Heart left ventricle (tissue), 16 donors: ENCODE measurements around the gene LRRTM2. TPM values are rescaled to one million over a fixed set of nuclear protein-coding genes. Genes with fewer than 3 reads are reported as not detected.

Experiments
- ATAC-seq, 4 donors: fragments of 200-7000 bp; cut with Tn5 transposase; one replicate each; pipeline ENCODE4 v1.9.1; 2020 to 2022; ENCODE audit warnings: moderate library complexity in 4 of 4, mild to moderate bottlenecking in 3 of 4, moderate number of reproducible peaks in 1 of 4
- DNase-seq, 5 donors: peaks; one replicate each; pipeline ENCODE4 v3.0.0-alpha.2; 2020
- H3K27ac ChIP-seq, 12 donors: fragments of 200-600 bp; sonication (generic) in 4 of 12; one replicate each; pipeline versions ENCODE4 v1.5.0 to v1.8.0; 2016 to 2022; ENCODE audit warnings: mild to moderate bottlenecking in 2 of 12
- H3K27me3 ChIP-seq, 9 donors: fragments of 200-600 bp; sonication (generic) in 2 of 9; one replicate each; pipeline versions ENCODE4 v1.5.1 to v1.8.0; 2016 to 2022; ENCODE audit warnings: mild to moderate bottlenecking in 3 of 9
- H3K36me3 ChIP-seq, 9 donors: fragments of 200-600 bp; sonication (generic) in 2 of 9; one replicate each; pipeline versions ENCODE4 v1.5.0 to v1.8.0; 2018 to 2022; ENCODE audit warnings: mild to moderate bottlenecking in 2 of 9
- H3K4me1 ChIP-seq, 12 donors: fragments of 200-600 bp; sonication (generic) in 4 of 12; one replicate each; pipeline versions ENCODE4 v1.5.0 to v1.8.0; 2016 to 2022; ENCODE audit warnings: mild to moderate bottlenecking in 3 of 12
- H3K4me3 ChIP-seq, 12 donors: fragments of 200-600 bp; sonication (generic) in 4 of 12; one replicate each; pipeline versions ENCODE4 v1.5.0 to v1.8.0; 2017 to 2022; ENCODE audit warnings: mild to moderate bottlenecking in 9 of 12, moderate library complexity in 4 of 12
- H3K9me3 ChIP-seq, 12 donors: fragments of 200-600 bp; sonication (generic) in 4 of 12; one replicate each; pipeline versions ENCODE4 v1.5.0 to v1.8.0; 2016 to 2022; ENCODE audit warnings: mild to moderate bottlenecking in 1 of 12
- POLR2A ChIP-seq, 2 donors: fragments of 450-650 bp; IDR thresholded peaks; one replicate each; pipeline ENCODE4 v1.6.1; 2017; ENCODE audit warnings: antibody characterized with exemption in 2 of 2, mild to moderate bottlenecking in 2 of 2, moderate library complexity in 2 of 2
- WGBS, 4 donors: extraction: QIAGEN DNeasy Blood & Tissue Kit in 2 of 4; methylation state at CpG; one replicate each; pipeline versions ENCODE4 v1.1.5 to v1.1.7; 2013 to 2018; 5-methylcytosine and 5-hydroxymethylcytosine counted together
- intact Hi-C, 10 donors: fragments of 100-400 bp; cut with DNase I; formaldehyde crosslinking; loops; one replicate each; pipeline versions ENCODE4 v1.11.1 to v1.14.2; 2022
- polyA plus RNA-seq, 2 donors: library from polyadenylated mRNA; stranded (reverse); fragments of 200-250 nt; gene quantifications; one replicate each; pipeline ENCODE4 v1.2.3, GENCODE V29; 2013
- total RNA-seq, 9 donors: library from RNA; depleted of rRNA in 2 of 9; stranded (reverse); fragments of >200 nt in 2 of 9; fragmentation: NEBNext Ultra II Directional in 3 of 9; extraction: Animal tissue kit (Norgen Biotek cat#: 25700) in 3 of 9; gene quantifications; one replicate each; pipeline versions ENCODE4 v1.1.0 to v1.2.4, GENCODE V29; 2016 to 2023
- TF ChIP-seq, protein P1 (sequence below), 12 donors: fragments of 200-600 bp; sonication (generic) in 4 of 12; IDR thresholded peaks; one replicate each; pipeline versions ENCODE4 v1.5.0 to v1.8.0; 2018 to 2022; ENCODE audit warnings: antibody characterized with exemption in 12 of 12, mild to moderate bottlenecking in 5 of 12
- donor health status: ischemic (EF 13 %, LVEDD 7.1; RV severe dilation, severe dysfunction).
- donor health status: healthy with polysubstance abuse.
- donor health status: DM: no; HTN: yes; CAD: no.
- donor health status: DM: no; HTN: no; CAD: no.
- donor health status: ischemic (EF 25% LVEDD 6.9; RV normal size, moderate dysfunction).
- donor health status: ischemic (EF 25% LVEDD 5.7; RV mildly dilated, moderate dysfunction).
- donor health status: healthy.
- donor health status: DM: yes; HTN: yes; CAD: no.
- donor health status: ischemic (EF 35%, LVEDD 5.7; RV mildly dilated, moderate dysfunction).
- donor health status: nonischemic (EF 11% LVEDD 7.7; RV severe dilation, severe dysfunction).
- donor health status: DM: yes; HTN: yes; CAD: no.
- donor health status: PGD.
- donor health status: ischemic (EF 29% LVEDD 5.4; RV normal size, mild dysfunction).
- donor health status: nonischemic (EF 23%, LVEDD 6.1; RV moderate dilation, normal function).

The LRRTM2 gene
- total and polyA plus RNA-seq, 11 donors, result 0.06 to 0.23 (median 0.16) TPM; not detected in 7

DNA sequence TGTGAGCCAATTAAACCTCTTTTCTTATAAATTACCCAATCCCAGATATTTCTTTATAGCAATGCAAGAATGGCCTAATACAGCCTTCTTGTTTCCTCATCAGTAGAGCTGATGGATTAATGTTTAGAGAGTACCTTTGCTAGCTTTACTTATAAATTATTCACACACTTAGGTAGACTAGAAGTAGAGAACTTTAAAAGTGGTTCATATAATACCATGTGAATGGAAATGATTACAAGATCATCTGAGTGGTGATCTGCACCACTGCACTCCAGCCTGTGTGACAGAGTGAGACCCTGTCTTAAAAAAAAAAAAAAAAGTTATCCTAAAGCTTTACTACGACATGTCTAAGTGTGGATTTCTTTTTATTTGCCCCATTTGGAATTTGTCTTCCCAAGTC is 23.2 kb upstream of the LRRTM2 start:
- intact Hi-C loops, result no loop called here
- 93 to 98% (median 95%) methylated on average over 1 of the region's 1 CpG for WGBS, 4 donors
- TF ChIP-seq, protein P1, sequence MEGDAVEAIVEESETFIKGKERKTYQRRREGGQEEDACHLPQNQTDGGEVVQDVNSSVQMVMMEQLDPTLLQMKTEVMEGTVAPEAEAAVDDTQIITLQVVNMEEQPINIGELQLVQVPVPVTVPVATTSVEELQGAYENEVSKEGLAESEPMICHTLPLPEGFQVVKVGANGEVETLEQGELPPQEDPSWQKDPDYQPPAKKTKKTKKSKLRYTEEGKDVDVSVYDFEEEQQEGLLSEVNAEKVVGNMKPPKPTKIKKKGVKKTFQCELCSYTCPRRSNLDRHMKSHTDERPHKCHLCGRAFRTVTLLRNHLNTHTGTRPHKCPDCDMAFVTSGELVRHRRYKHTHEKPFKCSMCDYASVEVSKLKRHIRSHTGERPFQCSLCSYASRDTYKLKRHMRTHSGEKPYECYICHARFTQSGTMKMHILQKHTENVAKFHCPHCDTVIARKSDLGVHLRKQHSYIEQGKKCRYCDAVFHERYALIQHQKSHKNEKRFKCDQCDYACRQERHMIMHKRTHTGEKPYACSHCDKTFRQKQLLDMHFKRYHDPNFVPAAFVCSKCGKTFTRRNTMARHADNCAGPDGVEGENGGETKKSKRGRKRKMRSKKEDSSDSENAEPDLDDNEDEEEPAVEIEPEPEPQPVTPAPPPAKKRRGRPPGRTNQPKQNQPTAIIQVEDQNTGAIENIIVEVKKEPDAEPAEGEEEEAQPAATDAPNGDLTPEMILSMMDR (IDR thresholded peaks at IDR 0.05), result no peak
- TF ChIP-seq POLR2A (IDR thresholded peaks at IDR 0.05), result no peak
- Histone ChIP-seq H3K4me1 (peaks cover 0 to 43% (median 15%) of the 10 kb centered on the region in 12 donors), H3K27ac (no peak overlapping the region), H3K27me3 (no peaks in the 10 kb centered on the region), H3K36me3 (peaks cover 0 to 61% (median 8%) of the 10 kb centered on the region in 9 donors), H3K9me3 (no peaks in the 10 kb centered on the region), H3K4me3 (no peak overlapping the region)
- ATAC-seq, result no peak
- no peak for DNase-seq

- TF ChIP-seq POLR2A (IDR thresholded peaks at IDR 0.05), result no peak
- TF ChIP-seq, protein P1 (IDR thresholded peaks at IDR 0.05), result no peak
- intact Hi-C loops, result no loop called here
- no peak overlapping the region for H3K27ac ChIP-seq
- DNase-seq, result no peak
- no peaks in the 10 kb centered on the region for H3K27me3 ChIP-seq
- peaks cover 0 to 61% (median 16%) of the 10 kb centered on the region in 9 donors for H3K36me3 ChIP-seq
- no peaks in the 10 kb centered on the region for H3K9me3 ChIP-seq
- H3K4me1 ChIP-seq, result peaks cover 0 to 29% (median 5%) of the 10 kb centered on the region in 12 donors
- no peak for ATAC-seq
- no peak overlapping the region for H3K4me3 ChIP-seq
- 92 to 96% (median 94%) methylated on average over 1 of the region's 1 CpG for WGBS, 4 donors
These were observed 20.8 kb upstream of the LRRTM2 start for GRCh38 chr5:138895918-138896317.

- Histone ChIP-seq H3K4me1 (no peaks in the 10 kb centered on the region), H3K9me3 (peaks cover 0 to 11% (median 0%) of the 10 kb centered on the region in 12 donors), H3K27ac (no peak overlapping the region), H3K27me3 (no peaks in the 10 kb centered on the region), H3K36me3 (peaks cover 2 to 88% (median 61%) of the 10 kb centered on the region in 9 donors), H3K4me3 (no peak overlapping the region)
- no peak for DNase-seq
- intact Hi-C loops, result no loop called here
- ATAC-seq, result no peak
- TF ChIP-seq, protein P1 (IDR thresholded peaks at IDR 0.05), result no peak
- no peak for TF ChIP-seq POLR2A (IDR thresholded peaks at IDR 0.05)
These were observed 15.5 kb upstream of the LRRTM2 start for GRCh38 chr5:138890644-138891043.

DNA sequence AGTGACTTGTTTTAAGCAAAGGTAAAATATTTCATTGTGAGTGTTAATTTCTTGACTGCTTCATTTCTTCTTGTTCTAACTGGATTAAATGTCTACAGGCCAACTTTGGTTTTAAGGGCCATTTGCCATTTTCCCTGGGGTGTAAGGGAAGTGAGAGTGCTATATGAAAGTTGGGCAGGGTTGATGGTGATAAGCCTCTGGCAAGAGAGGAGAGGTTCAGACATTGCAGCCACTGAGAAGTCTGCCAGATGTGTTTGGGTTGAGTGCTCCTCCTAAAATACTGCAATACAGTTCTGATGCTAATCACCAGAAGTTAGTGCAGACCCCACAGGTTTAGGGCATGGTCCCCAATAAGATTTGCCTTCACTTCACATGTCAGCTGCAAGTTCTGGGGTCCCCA is 14.9 kb upstream of the LRRTM2 start:
- H3K4me1 ChIP-seq, result peaks cover 0 to 4% (median 0%) of the 10 kb centered on the region in 12 donors
- peaks cover 2 to 85% (median 61%) of the 10 kb centered on the region in 9 donors for H3K36me3 ChIP-seq
- no peak overlapping the region for H3K27ac ChIP-seq
- intact Hi-C loops, result no loop called here
- peaks cover 0 to 11% (median 0%) of the 10 kb centered on the region in 12 donors for H3K9me3 ChIP-seq
- no peaks in the 10 kb centered on the region for H3K27me3 ChIP-seq
- TF ChIP-seq, protein P1 (IDR thresholded peaks at IDR 0.05), result no peak
- H3K4me3 ChIP-seq, result no peak overlapping the region
- ATAC-seq (no peak), DNase-seq (no peak)
